Measurements from ENCODE around the gene ASPRV1.

Gene ASPRV1

DNA sequence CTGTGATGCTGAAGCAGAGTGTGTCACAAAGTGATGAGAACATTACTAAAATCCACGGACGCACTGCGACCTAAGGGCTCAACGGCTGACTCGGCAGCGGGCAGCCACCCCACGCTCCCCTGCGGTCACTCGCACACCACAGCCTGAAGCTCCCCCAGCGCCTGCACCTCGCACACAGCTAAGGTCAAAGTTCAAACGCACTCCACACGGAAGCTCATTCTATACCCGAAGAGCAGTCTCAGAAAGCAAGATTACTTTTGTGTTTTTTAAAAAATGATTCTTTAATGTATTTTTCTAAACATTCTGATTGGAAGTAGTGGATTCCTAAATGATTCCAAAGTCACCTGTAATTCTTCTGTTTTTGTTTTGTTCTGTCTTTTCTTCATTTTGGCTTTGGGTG lies 21.7 kb downstream of the ASPRV1 start:
- DNase-seq (ENCODE audit: low read depth) = no peak

- no peak for DNase-seq (ENCODE audit: low read depth)
Observed at GRCh38 chr2:69937968-69938367, 23.5 kb downstream of the ASPRV1 start.

GRCh38 chr2:69936906-69937305 lies 24.5 kb downstream of the ASPRV1 start:
- no peak for DNase-seq (ENCODE audit: low read depth)

DNA sequence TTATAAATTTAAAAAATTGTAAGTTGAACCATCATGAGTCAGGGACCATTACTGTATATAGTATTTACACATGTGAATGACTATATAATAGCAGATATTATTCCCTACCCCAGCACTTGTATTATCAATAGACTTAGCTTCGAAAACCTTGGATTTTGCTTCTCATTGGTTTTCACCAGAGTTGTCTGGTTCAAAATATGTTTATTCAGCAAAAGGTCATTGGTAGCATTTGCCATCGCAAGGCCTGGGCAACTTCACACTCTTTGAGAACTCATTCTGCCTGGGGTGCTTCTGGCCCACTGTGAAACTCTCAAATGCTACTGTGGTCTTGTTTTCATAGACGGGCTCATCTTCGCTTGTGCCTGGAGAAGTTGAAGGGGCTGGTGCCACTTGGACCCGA lies 26.4 kb downstream of the ASPRV1 start:
- no peak for DNase-seq (ENCODE audit: low read depth)

DNA sequence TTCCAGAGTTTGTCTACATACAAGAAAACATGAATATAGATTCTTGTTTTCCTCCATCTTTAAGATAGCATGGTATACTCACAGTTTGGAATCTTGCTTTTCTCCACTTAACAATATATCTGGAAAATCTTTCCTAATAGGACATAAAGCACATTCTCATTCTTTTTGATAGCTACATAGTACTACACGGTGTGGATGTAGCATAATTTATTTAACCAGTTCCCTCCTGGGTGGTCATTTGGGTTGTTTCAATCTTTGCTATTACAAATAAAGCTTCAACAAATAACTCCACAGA lies 26.9 kb downstream of the ASPRV1 start:
- no peak for DNase-seq (ENCODE audit: low read depth)

- peak; percentile 74 for DNase-seq (ENCODE audit: low read depth)
Observed at GRCh38 chr2:69933839-69934613, 27.4 kb downstream of the ASPRV1 start.

DNA sequence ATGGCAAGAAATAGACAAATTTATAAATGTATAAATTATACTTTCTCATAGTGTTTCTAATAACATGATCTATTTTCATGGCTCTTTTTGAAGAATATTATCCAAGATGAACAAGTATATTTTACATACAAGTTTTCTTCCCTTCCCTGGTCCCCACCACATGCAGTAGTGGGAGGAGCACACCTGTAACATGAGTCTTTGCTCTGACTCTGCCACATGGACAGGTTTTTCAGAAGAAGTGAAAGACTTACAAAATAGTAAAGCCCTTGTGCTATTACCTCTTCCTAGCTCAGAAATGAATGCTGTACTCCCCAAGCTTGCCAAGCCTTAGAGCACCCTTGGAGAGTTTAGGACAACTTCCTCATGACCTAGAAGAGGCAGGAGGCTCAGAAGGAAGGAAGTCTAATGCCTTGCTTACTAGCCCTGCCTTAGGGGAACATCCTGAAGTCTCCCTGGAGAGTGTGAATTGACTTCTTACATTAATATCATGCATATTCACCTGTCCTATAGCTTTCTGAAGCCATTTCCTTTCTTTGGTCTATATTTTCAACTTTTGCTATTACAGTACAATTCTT lies 28.1 kb downstream of the ASPRV1 start:
- DNase-seq (ENCODE audit: low read depth) = no peak

- DNase-seq (ENCODE audit: low read depth) = no peak
Observed at GRCh38 chr2:69932596-69932922, 28.9 kb downstream of the ASPRV1 start.

- no peak for DNase-seq (ENCODE audit: low read depth)
Observed at GRCh38 chr2:69931832-69932595, 29.4 kb downstream of the ASPRV1 start.

DNA sequence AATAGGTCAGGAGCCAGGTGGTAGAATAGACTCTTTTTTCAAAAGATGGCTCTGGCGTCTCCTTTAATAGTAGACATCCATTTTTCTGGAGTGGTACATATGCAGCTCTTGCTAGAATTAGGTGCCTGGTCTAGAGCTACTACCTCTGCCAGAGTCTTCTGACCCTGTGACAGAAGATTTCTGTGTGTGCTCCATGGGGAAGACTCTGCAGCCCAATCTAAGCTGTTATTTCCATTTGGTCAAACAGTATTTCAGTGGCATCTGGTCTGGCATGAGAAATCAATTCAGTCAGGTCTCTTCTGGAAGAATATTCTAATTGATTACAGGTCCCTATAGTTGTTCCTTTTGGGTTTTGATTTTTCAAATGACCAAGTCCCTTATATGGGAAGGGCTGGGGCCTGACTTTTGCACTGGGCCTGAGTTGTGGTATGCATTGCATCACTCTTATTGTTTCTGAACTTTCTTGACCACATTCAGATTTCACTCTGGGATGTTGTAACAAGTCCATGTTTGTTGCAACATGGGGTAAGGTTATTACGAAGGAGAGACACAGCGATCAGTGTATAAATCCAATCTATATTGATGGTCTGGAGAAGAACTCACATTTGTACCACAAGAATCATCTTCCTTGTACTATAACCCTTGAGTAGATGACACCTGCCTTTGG lies 34.4 kb downstream of the ASPRV1 start:
- DNase-seq (ENCODE audit: low read depth) = peak; percentile 21

- DNase-seq (ENCODE audit: low read depth) = no peak
Observed at GRCh38 chr2:69923116-69923515, 38.3 kb downstream of the ASPRV1 start.

GRCh38 chr2:69918401-69918800 lies 43.0 kb downstream of the ASPRV1 start:
- DNase-seq (ENCODE audit: low read depth) = no peak

DNA sequence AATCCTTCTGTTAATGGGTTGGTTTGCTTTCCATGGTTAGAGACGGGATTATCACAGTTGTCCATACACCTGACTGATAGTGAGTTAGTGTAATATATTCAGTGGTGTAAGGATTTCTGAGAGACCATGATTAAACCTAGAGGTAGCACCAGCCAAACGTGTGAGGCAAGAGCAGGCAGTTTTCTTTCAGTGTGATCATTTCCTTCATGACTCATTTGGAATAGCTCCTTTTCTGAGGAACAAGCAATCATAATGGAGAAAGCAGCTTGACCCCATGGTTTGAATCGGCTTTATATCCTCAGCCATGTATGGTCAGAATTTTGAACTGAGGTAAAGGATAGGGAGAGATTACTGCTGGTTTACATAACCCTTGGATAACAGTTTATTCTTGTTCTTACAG lies 43.6 kb downstream of the ASPRV1 start:
- DNase-seq (ENCODE audit: low read depth) = peak; percentile 81

- no peak for DNase-seq (ENCODE audit: low read depth)
Observed at GRCh38 chr2:69916106-69916505, 45.3 kb downstream of the ASPRV1 start.

- DNase-seq (ENCODE audit: low read depth) = no peak
Observed at GRCh38 chr2:69914950-69915945, 46.2 kb downstream of the ASPRV1 start, which contains the start of gene MXD1. MXD1 (plus strand) TSS chr2:69915109; CDS start chr2:69915331, 222 bp downstream.

DNA sequence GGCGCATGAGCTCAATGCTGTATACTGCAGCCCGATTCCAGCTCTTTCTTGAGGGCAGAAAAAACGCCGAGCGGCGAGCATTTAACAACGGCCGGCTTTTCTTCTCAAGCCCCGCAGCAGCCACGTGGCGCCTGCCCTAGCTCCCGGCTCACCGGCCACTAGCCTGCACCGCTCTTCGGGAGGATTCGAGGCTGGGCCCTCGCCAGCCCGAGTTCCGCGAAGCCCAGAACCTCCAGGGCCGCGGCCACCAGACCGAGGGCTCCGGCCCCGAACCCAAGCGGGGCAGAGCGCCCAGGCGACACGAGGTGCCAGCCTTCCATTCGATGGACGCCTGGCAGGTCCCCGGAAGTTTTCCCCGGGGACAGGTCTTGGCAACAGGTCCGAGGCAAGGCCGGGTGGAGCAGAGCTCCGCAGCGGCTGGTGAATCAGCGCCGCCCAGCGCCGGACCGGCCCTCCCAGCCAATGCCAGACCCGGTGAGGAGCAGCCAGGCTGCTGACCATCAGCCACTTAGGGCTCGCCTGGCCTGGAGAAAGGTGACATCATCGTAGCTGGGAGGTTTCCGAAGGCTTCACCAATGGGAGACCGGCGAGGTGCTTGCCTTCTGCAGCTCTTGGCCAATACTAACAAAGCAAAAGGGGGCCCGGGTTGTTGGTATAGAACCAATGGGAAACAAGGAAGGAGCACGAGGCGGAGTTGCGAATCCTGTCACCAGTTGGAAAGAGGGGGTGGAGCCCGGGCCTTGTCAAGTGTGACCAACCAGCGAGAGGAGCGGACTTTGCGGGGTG lies 47.1 kb downstream of the ASPRV1 start:
- peak; percentile 100 for DNase-seq (ENCODE audit: low read depth)

DNA sequence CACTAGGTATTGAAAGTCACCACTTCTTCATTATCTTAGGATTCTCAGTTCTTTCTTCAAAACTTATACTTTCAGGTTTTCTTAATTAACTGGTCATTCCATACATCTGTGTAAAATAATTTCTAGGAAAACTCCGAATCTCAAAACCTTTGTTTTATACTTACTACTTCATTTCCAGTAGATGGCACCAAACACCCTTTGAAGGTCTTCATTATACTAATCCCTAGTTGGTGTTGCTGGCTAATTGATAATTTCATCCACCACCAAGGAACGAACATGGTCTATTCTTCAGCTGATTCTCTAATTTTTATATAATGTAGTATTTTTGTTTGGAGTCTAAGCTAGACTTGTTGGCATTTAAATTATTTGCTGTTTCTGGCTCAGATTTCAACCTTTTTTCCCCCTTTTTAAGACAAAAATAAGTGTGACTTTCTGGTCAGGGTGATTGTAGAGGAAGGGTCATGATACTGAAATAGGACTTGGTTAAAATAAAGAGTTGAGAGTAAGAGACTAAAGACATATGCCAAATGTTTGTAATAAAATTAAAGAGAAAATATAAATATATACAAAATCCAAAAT lies 49.4 kb downstream of the ASPRV1 start:
- DNase-seq (ENCODE audit: low read depth) = no peak
